HG02588 (cell line): ENCODE data around the gene RASAL2.
"Not testable (repeated sequence)": the region's sequence is repeated elsewhere in the genome, so short reads cannot be mapped to it uniquely, and the experiment has no call there.

Experiments used
- ATAC-seq: cut with Tn5 transposase; IDR thresholded peaks from one replicate; pipeline ENCODE4 v1.9.1; 2021; ENCODE audit warnings: mild to moderate bottlenecking, moderate library complexity; ENCODE audit not compliant: unreplicated experiment

RASAL2 gene

GRCh38 chr1:178273707-178274410, 180.0 kb downstream of the RASAL2 start:
- ATAC-seq: no peak

- ATAC-seq: no peak
Measured at GRCh38 chr1:178275049-178275448, 181.1 kb downstream of the RASAL2 start.

- ATAC-seq: no peak
Measured at GRCh38 chr1:178275553-178275952, 181.6 kb downstream of the RASAL2 start.

DNA sequence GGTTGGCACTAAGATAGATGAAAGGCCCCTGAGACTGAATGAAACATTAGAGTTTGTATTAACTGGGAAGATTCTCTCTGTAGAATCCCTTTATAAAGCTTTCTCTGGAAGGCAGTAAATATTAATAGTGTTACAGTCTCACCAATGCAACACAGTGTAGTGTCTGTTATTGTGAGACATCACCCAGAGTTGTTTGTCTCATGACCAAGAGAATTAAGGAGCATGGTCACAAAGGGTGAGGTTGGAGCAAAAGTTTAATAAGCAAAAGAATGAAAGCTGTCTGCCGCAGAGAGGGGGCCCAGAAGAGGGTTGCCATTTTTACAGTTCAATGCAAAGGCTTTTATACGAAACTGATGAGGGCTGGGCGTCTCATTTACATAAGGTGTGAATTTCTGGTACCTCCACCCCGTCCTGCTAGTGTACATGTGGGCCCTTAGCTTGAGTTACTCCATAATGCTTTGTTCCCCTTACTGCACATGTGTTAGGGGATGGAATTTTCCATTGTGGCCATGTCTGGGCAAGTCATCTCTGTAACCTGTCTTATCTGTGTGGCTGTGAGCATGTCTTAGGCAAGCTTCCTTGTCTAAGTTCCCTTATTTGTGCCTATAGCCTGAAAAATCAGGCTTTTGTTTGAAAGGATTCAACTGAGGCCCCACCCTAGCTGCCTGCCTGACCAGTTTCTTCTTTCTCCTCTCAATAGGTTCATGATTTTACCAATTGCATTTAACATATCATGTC, 184.1 kb downstream of the RASAL2 start:
- no peak for ATAC-seq

- no peak for ATAC-seq
Measured at GRCh38 chr1:178278916-178279686, 185.2 kb downstream of the RASAL2 start.

DNA sequence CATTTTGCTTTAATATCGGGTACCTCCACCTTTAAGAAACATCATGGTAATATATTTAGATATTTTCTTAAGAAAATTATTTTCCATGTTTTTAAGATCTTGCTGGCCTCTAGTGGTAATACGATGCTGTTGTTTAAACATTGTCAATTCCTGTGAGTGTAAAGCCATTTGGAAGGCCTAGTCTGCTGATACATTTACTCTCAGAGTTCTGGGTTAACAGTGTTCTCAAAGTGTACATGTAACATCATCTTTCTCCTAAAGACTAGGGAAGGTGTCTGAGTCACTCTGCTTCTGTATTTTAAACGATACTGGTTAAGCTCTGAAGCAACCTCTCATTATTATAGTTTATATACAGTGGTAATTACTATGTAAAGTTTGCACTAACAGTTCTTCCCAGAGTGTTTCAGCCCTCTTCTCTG, 189.1 kb downstream of the RASAL2 start:
- ATAC-seq: no peak

- ATAC-seq: no peak
Measured at GRCh38 chr1:178283409-178283808, 189.5 kb downstream of the RASAL2 start.

GRCh38 chr1:178284058-178284457, 190.2 kb downstream of the RASAL2 start:
- no peak for ATAC-seq

DNA sequence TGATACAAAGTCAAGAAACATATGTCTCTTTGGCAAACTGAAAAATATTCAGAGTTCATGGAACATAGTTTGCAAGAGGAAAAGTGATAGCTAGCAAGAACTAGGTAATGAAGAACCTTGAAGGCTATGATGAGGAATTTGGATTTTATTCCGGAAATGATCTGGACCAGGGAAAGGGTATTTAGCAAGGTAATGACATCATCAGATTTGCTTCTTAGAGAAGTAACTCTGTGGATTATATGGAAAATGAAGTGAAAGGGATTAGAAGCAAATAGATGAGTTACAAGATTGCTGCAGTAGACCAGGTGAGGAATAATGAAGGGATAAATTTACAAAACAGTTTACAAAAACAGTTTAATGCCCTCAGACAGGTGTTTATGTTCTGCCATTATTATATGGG, 197.3 kb downstream of the RASAL2 start:
- no peak for ATAC-seq

GRCh38 chr1:178294654-178295053, 200.8 kb downstream of the RASAL2 start:
- ATAC-seq: no peak

- ATAC-seq: no peak
Measured at GRCh38 chr1:178300352-178300699, 206.4 kb downstream of the RASAL2 start.

DNA sequence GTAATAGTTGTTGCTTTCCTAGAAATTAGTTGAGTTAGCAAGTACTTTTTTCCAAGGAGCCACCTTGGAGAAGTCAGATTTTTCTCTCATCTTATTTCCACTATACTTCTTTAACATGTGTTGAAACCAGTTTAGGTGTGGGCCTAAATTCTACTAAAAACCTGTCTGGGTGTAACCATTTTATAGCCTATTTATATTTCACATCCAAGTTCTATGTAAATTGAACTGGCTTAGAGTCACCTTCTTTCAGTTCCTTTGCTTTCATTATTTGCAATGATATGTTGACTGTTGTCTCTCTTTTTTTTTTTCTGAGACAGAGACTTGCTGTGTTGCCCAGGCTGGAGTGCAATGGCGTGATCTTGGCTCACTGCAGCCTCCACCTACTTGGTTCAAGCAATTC, 207.2 kb downstream of the RASAL2 start:
- ATAC-seq: no peak

GRCh38 chr1:178307264-178307663, 213.4 kb downstream of the RASAL2 start:
- ATAC-seq: no peak

DNA sequence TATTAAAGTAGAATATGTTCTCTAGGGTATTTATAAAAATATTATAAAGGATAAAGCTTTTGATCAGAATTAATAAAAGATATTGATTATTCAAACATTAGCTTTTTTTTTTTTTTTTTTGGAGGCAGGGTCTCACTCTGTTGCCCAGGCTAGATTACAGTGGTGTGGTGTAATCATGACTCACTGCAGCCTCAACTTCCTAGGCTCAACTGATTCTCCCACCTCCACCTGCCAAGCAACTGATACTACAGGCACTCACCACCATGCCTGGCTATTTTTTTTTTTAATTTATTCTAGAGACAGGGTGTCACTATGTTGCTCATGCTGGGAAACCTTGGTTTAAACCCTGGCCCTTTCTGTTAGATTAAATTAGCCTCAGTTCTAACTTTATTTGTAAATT, 214.5 kb downstream of the RASAL2 start:
- no peak for ATAC-seq

- ATAC-seq: peak; percentile 49
Measured at GRCh38 chr1:178310685-178311105, 216.8 kb downstream of the RASAL2 start.

DNA sequence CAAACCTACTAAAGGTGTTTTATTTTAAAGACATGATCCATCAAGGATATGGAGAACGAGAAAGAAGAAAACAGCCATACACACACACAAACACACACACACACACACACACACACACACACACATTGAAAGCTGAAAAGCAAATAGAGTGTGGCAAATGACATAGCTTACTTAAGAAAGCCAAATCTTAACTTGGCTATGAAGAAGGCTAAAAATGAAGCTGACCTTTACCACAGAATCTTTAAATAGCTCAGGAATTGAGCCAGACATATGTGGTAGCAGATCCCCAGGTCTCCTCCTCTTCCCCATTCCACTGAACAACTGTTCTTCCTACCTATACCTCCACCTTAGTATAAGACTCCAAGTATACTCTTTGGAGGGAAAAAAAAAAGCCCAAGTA, 217.3 kb downstream of the RASAL2 start:
- ATAC-seq: no peak

GRCh38 chr1:178320280-178320982, 226.5 kb downstream of the RASAL2 start:
- ATAC-seq: not testable (repeated sequence)

GRCh38 chr1:178323067-178323466, 229.2 kb downstream of the RASAL2 start:
- no peak for ATAC-seq

GRCh38 chr1:178324003-178324402, 230.1 kb downstream of the RASAL2 start:
- ATAC-seq: no peak

DNA sequence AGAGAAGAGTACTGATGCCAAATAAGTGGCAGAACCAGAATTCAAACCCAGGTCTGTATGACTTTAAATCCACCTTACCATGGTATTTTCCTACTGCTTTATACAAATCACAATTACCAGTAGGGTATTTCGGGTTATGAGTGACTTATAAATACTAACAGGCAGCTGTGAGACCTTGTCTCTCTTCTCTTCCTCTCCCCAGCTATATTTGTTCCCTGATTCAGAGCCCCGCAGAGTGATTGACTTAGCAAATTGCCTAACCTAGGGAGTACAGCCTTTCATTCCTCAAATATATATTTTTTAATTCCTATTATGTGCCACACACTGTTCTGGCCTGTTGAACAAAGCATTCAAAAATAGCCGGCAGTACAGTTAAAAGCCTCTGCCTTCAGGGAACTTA, 234.8 kb downstream of the RASAL2 start:
- ATAC-seq: no peak

DNA sequence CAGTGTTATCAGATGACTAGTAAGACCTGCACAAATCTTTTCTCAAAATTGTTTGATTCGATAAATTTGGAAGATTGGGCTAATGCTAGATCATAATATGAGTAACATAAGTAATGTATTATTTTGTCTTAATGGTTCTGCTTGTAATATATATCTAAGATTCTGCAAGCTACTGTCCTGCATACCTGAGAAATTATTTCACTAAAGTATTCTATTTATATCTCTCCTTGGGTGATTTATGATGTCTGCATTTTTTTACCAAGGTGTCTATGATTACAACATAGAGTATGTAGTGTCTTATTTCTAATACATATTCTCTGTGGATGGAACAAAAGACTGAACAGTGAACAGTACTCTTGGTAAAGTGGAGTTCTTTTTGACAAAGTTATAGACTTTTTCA, 236.2 kb downstream of the RASAL2 start:
- ATAC-seq: no peak
